Measurements from ENCODE around the gene MAPK8IP2.

Gene MAPK8IP2

DNA sequence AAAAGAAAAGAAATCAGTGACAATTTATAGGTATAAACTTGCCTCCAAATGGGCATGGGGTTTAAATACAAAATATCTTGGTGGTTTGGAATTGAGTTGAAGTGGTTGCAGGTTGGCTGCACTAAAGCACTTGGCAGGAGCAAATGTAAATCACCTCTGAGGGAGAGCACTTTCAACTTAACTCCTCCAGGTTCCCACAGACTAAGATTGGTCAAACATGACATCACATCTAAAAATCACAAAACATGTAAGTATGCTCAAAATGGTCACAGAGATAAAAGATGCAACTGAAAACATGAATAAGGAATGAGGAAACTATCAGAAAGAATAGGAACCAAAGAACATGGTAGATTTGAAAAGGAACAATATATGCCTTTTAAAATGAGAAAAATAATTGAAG, 59.7 kb downstream of the MAPK8IP2 start:
- no peaks in the 10 kb centered on the region for H3K36me3 Mint-ChIP-seq
- H3K9me3 Mint-ChIP-seq = no peaks in the 10 kb centered on the region
- H3K4me3 Mint-ChIP-seq = no peak overlapping the region
- no peak overlapping the region for H3K27ac Mint-ChIP-seq
- no peaks in the 10 kb centered on the region for H3K4me1 Mint-ChIP-seq
- H3K27me3 Mint-ChIP-seq = peaks cover 9% of the 10 kb centered on the region

All from activated naive CD4-positive, alpha-beta T cell treated with anti-CD3 and anti-CD28 coated beads, Interleukin-2, amount 50 U/mL, for 24 hours (primary cell).